GM03348 (cell line): ENCODE data around the gene ADAM22.

Source experiments
- DNase-seq: peaks from one replicate; pipeline ENCODE4 v3.0.0; 2012; ENCODE audit warnings: low spot score

Gene ADAM22

GRCh38 chr7:88167721-88168120 lies 233.7 kb downstream of the ADAM22 start:
- no peak for DNase-seq

DNA sequence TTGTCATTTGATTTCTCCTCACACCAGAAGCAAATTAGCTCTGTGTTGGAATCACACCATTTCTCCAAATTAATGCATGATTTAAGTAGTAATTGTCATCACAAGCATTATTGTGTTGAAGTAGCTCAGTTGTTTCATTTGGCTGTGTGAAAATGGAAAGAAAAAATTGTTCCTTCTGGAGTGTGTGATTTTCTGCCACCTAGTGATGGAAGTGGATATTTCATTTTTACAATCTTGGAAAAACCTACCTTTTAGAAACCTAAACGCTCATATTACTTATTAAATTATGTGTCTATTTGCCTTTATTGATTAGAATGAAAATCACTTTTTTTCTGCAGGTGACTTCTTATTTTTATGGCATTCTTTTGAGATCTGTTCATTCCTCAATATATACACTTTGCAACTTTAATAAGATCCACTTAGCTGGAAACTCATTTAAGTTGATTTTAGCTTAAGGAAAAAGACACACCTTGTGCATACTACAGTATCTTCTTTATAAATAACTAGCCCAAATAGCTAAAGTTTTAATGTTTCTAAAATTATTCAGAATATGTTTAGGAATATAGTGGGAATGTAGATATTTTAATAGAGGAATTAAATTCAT lies 235.8 kb downstream of the ADAM22 start:
- peak; percentile 25 for DNase-seq

DNA sequence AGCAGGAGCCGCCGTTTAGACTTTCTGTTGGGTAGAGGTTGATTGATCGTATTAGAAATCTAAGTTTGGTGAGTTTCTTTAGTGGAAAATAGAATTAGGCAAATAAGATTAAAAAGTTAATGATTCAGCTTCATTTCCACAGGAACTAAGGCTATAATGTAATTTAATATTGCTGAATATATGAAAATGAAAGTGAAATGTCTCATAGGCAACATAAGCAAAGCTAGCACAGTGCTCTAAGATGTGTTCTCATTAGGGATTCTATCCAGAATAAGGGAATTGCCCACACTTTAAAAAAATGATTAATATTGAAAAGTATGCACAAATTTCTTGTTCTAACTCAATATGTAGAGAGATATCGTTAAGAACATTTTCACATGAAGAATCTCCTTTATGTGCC lies 238.8 kb downstream of the ADAM22 start:
- no peak for DNase-seq

DNA sequence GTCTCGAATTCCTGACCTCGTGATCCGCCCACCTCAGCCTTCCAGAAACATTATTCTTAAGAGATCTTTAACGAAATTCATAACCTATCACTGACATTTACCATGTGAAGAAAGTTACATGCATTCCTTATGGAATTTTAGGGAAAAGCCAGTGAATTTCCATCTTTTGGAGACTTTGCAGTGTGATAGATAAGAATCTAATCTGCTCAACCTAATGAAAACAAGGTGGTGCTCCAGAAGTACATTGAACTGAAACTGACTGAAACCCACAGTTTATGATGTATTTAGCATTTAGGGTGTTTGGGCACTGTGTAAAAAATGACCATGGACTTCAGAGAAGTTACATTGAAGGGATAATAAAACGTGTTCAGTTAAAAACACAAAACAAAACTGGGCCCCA lies 242.1 kb downstream of the ADAM22 start:
- DNase-seq: no peak

- DNase-seq: no peak
These were observed 249.0 kb downstream of the ADAM22 start for GRCh38 chr7:88183051-88183450.

DNA sequence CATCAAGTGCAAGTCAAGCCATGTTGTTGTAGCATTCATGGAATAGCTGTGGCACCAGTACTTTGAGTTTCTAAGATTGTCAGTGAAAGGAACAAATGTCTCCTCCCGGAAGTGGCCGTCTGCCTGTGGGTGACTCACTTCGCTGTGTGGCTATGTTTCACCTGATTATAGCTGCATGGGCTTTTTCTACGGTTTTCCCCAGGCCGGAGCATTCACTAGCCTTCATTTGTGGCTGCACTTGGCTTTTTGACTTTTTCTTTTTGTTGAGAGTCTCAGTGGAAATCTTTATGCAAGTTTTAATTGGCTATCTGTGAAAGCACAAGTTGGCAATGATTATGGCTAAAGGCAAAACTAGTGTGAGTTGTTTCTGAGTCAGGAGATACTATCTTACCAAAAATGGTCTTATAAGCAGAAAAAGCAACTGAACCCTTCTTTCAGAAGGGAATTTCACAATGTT lies 250.8 kb downstream of the ADAM22 start:
- DNase-seq: peak; percentile 20

DNA sequence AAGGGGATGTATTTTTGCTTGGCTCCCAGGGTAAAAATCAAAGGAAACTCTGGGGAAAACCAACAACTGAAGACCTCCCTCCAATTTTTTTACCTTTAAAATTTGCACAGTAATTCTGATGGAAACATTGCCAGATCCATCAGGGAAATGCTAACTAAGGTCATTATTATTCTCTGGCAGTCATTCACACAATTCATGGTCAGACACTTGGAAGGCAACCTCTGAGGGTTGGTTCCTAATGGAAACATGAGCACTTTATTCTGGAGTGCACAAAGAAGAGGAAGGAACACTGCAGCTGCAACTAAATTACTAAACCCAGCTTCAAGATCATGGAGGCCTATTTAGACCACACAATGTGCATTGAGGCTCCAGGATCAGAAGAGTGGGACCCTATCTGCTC lies 251.6 kb downstream of the ADAM22 start:
- DNase-seq: no peak

- DNase-seq: no peak
These were observed 257.9 kb downstream of the ADAM22 start for GRCh38 chr7:88191911-88192310.

- DNase-seq: no peak
These were observed 266.2 kb downstream of the ADAM22 start for GRCh38 chr7:88200261-88200660.

- no peak for DNase-seq
These were observed 266.7 kb downstream of the ADAM22 start for GRCh38 chr7:88200789-88201188.

DNA sequence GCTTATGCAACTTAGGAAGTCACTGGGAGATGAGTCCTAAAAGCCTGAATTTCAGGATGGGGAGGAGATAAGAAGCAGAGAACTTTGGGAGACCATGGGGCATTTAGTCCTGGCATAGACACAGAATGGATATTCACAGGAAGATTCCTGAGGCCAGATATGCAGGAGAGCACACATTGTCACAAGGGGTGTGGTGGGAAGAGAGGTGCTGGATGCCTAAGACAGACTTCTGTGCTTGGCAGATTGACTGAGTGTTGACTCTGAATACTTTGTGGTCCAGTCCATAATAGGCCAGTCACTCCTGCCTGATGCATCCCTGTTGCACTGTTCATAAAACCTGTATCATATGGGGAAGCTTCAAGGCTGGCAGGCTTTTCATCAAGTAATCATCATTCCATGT lies 267.3 kb downstream of the ADAM22 start:
- DNase-seq: no peak

- no peak for DNase-seq
These were observed 268.2 kb downstream of the ADAM22 start for GRCh38 chr7:88202278-88202677.

DNA sequence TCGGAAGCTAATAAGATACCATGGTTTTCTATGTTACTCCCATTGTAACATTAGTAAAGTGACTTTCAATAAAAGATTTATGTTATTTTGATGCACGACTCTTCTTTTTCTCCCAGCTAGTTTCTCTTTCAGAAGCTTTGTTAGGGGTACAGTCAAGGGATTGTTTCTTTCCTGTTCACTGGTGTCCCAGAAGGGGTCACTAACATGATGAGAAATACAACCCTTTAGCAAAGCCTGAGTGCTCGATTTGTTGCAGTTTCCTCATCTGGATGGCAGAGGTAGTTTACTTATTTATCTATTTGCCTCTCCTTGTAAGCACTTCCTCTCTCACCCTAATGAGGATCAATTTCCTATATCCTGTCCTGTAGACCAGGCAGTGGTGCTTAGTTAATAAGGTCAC lies 268.7 kb downstream of the ADAM22 start:
- no peak for DNase-seq

- DNase-seq: no peak
These were observed 269.4 kb downstream of the ADAM22 start for GRCh38 chr7:88203401-88203800.

- DNase-seq: no peak
These were observed 270.6 kb downstream of the ADAM22 start for GRCh38 chr7:88204525-88205110.

DNA sequence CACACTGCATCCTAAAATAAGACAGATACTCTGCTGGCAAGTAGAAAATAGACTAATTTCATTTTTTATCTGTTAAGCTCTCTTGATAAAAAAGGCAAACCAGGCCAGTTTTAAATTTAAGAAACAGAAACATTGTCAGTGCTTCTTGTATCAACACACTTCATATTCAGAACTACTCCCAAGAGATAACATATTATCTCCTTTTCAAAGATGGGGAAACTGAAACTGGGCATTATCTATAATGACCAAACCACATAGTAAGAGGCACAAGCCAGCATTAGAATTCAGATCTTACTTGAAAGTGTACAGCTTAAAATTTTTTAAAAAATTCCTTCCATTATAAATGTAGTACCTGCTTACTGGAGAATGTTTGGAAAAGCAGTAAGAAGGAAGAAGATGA lies 271.1 kb downstream of the ADAM22 start:
- no peak for DNase-seq

DNA sequence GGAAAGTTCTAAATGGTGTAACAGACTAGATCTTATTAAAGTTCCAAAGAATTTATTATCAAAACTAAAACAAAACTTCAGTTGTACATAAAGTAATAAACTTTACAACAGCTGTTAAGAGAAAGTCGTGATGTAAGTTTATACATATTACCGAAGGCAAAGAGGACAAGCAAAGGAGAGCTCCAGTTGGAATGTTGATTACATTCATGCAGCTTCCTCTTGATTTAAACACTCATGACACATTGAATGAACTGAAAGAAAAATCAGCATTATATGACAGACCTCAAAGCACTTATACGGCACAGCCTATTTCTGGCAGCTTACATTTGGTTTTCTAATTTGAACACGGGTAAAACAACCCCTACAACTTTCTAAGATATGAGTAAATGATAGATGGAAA lies 272.2 kb downstream of the ADAM22 start:
- DNase-seq: no peak

DNA sequence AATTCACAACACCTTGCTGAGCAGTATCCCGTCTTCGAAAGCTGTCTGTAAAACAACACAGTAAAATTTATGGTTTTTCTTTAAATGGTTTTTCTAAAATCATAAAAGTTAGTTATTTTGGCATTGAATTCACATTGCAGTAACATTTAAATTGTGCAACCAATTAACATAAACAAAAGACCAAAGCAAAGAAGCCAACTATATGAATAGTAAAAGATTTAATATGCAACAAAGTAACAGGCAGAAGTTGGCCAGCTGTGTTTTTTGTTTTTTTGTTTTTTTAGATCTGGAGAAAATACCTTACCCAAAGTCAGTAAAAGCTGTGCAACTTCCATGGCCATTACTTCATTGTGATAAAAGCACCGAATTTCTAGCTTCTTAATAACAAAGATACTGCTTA lies 274.5 kb downstream of the ADAM22 start:
- DNase-seq: no peak

- DNase-seq: no peak
These were observed 278.9 kb downstream of the ADAM22 start for GRCh38 chr7:88212918-88213317.

DNA sequence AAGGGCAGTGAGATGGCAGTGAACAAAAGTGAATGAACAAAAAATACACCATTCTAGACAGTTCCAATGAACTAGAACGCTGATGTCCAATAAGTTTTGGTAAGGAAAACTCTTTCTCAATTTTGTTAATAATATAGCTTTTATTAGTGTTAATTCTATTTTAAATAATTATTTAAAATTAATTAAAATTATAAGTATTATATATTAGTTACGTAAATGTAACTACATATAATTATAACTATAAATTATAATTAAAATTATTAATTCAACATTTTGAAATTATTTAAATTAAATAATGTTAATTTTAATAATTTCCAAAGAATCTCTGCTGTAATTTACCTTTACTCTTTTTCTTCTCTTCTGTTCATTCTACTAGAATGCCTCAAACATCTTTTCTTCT lies 280.4 kb downstream of the ADAM22 start:
- DNase-seq: no peak

DNA sequence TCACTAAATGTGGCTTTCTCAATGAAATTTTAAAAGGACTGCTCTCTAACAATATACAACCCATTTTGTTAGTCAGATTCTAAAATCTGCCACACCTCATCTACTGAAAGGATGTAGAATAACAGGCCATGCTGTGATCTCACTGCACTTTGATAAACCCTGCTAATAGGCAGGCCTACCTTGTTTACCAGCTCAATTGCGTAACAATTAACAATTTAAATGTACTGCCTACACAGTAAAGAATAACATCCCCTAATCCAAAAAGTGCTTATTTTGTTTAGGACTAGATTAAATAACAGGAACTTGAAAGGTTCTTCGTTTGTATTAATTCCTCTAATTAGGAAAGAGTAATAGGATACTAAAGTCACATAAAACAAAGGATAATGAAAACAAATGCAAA lies 281.2 kb downstream of the ADAM22 start:
- no peak for DNase-seq

DNA sequence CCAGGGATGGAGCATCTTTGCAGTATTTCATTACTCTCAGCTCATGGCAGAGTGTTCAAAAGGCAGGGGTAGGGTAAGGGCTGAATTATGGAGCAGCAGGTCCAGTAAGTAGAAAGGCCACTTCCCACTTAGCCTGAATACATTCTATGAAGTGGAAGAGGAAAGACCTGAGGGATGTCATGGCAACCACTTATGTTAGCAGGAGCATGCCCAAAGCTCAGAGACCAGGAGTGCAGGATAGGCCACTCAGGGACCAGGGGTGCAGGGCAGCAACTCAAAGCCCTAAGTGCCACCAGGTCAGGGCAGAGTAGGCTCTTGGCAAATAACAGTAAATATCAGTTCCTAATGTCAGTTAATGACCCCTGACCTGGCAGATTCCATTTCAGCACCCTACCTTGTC lies 282.2 kb downstream of the ADAM22 start:
- no peak for DNase-seq

- DNase-seq: no peak
These were observed 283.8 kb downstream of the ADAM22 start for GRCh38 chr7:88217675-88218428.

- DNase-seq: no peak
These were observed 284.3 kb downstream of the ADAM22 start for GRCh38 chr7:88218429-88218745.
